Epithelial cell of prostate (primary cell): Measurements from ENCODE around the gene DUSP1.

Source experiments
- DNase-seq: peaks from one replicate; pipeline ENCODE4 v3.0.0-alpha.2; 2011; ENCODE audit warnings: low read depth, low spot score
- H3K27ac ChIP-seq: fragments of 450-650 bp; 2 replicates; pipeline ENCODE4 v1.5.1; 2017; ENCODE audit warnings: mild to moderate bottlenecking

Gene DUSP1

DNA sequence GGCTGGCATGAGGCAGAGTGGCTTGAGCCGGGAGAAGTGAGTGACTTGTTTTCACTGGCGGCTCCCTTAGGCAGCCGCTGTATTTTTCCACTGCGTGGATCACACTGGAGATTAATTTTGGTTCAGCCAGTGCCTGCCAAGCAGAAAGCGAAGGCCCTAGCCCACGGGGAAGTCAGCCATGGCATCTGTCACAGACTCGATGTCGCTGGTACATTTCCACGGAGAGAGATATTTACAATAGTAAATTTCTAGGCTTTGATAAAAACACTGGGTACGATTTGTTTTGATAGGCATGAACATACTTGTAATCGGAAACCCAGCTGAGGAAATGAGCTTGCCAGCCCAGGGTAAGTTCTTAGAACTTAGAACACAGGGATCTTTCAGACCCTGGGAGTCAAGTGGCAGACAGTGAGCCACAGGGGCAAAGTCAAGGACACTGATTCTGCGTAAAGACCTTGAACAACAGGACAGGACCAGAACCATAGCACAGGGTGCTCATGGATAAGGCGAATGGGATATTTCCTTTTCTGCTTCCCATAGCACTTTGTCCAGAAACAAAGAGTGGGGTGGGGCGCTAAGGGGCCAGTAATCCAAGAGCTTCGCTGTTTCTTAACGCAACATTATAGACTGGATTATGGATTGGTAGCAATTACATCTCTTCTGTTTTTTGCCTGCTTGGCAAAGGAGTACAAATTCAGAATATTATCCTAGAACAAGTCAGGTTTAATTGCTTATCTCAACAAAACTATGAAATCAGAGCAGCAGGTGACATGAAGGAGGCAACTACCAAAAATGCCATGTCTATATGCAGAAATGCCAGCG lies 4.5 kb downstream of the DUSP1 start:
- no peak for DNase-seq
- H3K27ac ChIP-seq = peak overlapping the region; percentile 96

DNA sequence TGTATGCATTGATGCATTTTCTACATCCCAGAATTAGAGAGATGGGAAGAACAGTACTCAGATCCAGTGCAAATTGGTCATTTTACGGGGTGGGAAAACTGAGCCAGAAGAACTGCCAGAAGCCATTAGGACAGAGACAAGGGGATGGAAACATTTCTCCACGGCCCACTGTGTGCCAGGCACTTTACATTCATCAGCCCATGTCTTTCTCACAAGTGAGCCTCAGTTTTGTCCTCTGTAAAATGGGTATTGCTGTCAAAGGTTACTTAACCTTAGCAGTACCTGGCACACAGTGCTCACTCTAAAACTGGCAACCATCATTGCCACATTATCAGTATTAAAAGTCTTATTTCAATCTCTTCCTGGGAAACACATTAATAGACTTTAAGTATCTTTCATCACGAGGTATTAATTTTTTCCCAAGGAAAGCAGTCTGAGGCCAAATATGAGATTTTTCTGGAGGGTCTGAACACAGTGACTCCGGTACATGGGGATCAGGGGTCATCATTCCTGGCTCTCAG lies 5.2 kb downstream of the DUSP1 start:
- DNase-seq = no peak
- H3K27ac ChIP-seq = peak overlapping the region; percentile 96

DNA sequence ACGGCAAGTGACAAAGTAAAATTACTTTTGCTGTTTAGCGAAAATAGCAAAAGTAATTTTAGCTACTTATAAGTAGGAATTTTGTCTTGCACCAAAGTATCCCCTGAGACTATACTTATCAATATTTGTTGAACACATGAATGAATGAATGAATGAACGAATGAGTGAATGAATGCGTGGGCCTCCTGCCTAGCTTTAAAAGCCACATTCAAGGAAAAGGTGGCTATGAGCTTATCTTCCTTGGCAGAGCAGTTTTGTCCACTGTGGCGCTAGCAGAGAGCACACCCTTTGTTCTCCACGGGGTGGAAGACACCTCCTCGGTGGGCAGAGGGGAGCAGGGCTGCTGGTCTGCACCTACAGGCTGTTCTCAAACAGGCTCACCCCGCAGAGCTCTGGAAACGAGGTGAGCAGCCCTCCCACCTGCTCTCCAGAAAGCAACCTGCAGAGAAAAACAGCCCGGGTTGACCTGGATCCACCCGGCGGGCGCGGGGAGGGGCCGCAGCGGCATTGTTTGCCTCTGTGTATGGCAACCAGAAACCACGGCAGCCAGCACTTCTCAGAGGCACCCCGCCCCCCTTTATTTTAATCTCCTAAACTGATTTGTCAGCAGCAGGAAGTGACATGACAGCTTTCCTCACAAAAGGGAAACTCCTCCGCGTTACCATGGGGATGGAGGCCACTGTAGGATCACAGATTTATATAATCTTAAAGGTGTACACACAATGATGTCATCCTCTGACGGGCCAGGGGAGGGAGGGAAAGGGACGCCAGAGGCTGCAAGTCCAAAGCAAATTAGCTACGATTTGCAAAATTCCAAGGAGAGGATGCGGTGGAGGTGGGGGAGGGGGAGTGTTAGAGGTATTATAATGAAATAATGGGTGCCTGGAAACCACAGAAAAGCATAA lies 5.9 kb downstream of the DUSP1 start:
- peak; percentile 99 for DNase-seq
- H3K27ac ChIP-seq = peak overlapping the region; percentile 96

DNA sequence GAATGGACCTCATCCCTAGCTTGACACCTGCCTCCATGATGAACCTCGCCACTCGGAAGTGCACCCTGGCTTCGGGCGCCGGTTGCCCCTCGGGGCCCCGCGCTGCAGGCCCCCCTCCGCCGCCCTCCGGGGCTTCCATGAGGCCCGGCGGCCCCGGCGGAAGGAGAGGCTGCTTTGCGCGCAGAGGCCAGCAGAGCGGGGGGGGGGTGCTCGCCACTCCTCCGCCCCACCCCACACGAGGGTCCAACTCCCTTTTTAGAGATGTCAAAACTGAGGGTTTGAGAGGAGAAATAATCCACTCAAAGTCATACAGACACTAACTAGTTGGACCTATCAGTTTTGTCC lies 7.9 kb downstream of the DUSP1 start:
- no peak for DNase-seq
- no peak overlapping the region for H3K27ac ChIP-seq

DNA sequence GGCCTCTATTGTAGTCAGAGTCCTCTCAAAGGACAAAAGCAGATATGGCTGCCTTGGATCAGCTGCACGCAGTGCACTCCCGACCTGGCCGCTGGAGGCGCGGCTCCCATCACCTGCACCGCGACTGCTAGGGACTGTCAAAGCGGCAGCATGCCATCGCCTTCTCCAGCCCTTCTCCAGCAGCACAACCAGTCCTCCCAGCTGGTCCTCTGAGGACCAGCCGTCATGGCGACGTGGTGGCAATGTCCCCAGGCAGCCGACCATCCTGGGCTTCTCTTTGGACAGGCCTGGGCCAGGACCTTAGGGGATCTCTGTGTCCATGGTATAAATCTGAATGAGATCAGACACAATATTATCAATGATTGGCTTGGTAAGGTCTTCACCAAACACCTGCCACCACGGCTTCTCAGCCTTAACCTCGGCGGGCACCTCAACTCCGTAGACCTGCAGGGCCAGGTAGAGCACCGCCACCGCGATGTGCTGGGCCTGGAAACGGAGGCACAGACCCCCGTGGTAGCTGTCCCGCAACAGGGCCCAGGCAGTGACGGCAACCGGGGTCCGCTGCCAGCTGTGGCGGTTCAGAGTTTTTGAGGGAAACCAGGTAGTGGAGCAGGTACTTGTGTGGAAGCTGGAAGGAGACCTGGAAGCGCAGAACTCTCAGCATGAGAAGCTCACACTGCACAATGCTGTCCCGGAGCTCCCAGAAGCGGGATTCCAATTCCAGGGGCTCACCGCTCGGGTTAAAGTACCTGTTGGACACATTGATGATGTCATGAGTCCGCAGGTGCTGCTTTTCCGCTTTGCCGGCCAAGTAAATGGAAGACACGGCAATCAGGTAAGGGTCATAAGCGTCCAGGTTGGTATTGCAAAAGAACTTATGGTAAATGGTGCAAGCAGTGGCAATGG lies 8.5 kb downstream of the DUSP1 start:
- no peak overlapping the region for H3K27ac ChIP-seq
- DNase-seq = no peak

DNA sequence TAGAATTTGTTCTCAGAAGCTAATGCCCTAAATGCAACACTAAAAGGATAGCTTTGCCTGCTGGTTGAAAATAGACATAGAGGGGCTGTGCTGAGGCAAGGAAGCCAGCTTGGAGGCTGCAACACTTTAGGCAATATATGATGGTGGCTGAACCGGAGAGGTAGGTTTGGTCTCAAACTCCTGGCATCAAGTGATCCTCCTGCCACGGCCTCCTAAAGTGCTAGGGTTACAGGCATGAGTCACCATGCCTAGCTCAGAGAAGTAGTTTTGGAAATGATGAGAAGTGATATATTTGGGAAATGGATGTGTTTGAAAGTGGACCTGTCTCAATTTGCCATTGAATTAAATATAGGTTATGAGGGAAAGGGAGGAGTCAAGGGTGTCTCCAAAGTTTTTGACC lies 10.0 kb downstream of the DUSP1 start:
- DNase-seq = no peak
- no peak overlapping the region for H3K27ac ChIP-seq

DNA sequence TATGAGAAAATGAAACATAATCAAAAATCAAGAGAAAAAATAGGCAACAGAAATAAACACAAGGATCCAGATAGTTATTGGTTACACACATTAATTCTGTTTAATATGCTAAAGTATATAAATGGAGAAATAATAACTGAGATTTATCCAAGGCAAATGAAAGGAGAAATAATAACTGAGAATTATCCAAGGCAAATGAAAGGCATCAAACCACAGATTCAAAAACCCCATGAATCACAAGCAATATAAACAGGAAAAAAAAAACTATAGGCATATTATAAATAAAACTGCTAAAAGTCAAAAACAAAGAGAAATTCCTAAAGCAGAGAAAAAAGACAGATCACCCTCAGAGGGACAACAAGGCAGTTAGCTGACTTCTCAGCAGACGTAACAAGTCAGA lies 10.9 kb downstream of the DUSP1 start:
- no peak overlapping the region for H3K27ac ChIP-seq
- no peak for DNase-seq

DNA sequence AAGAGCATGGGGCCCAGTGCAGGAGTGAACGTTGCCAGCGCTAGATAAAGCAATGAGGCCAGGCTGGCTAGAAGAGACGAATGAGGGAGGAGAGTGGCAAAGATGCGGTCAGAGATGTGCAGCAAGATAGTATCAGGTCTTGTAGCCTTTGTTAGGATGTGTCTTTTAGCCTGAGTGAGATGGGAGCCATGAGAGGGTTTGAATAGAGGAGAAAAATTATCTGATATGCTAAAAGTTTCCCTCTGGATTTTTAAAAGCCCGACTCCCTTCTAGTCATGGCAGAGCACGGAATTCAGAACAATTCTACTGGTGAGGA lies 12.2 kb downstream of the DUSP1 start:
- no peak overlapping the region for H3K27ac ChIP-seq
- no peak for DNase-seq

DNA sequence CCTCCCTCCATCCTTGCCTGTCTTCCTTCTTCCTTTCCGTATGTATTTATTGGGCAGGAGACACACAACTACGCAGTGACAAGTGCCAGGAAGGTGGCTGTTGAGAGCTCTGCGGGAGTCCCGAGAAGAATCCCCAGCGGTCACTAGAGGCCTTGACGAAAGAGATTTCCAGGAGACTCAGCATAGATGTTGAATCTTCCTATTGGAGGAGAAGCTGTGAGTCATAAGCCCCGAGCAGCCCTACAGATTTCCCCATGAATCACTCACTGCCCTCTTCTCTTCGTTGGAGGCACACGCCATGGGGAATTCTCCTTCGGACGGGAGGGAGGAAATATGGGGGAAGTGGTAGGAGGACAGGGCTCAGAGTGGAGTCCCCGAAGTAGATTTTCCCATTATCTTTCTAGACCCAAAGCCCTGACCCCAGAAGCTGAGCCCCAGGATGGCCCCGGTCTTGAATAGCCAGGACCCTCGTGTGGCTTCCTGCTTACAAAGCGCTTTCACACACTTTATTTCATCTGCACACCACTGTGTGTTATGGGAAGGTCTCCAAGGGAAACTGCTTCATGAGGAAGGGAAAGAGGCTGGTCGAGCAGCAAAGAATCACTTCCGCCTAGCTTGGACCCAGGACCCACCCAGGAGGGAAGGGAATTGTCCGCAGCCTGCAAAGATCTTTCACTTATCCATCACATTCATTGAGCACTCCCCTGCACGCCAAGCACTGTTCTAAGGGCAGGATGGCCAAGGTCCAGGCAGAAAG lies 12.7 kb downstream of the DUSP1 start:
- no peak overlapping the region for H3K27ac ChIP-seq
- DNase-seq = no peak

DNA sequence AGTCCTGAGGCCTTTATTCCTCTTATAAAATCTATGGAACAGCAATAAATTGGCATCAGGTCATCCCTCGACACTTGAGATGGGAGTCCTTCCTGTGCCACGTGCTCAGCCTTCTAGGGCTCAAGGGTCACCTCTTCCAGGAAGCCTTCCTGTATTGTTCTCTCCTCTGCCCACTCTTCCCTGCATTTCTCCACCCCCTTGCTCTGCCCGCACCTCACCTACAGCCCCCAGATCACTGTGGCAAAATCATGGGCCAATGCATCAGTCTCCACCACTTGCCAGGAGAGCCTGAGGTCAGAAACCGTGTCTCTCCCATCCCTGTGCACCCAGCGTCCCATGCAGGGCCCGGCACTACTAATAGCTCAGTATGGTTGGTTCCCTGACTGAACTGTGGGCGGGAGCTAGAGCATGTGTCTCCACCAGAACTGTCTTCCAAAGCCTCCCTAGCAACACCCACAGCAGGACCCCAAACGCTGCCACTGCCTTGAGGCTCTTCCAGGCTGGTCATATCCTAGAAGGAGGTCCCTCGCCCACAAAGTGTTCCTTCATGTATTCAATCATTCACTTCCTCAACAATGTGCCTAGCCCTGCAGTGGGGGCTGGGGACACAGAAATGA lies 13.5 kb downstream of the DUSP1 start:
- H3K27ac ChIP-seq = no peak overlapping the region
- no peak for DNase-seq

DNA sequence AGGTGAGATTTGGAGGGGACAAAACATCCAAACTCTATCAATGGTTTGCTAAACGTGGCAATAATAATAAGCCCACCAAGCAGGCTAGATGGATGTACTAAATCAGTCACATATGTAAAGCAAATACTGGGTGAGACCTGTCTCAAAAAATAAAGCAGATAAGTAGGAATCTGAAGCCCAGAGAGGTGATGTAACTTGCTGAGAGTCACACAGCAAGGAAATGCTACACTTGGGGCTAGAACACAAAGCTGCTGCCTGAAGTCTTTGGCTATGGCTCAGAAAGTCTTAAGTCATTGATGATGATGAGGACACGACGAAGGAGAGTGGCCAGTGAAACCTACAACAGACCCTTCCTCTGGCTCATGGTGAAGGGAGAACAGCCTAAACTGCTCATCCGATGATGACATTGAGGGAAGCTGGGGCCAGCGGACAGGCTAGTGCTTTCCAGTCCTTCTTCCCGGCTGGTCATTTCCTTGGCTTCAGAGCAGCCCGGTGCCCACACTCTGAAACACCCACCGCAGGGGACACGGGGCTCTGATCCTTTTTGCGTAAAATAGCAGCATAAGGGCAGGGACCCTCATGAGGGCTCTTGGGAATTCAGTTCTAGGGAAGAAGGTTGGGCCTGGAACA lies 14.1 kb downstream of the DUSP1 start:
- DNase-seq = no peak

DNA sequence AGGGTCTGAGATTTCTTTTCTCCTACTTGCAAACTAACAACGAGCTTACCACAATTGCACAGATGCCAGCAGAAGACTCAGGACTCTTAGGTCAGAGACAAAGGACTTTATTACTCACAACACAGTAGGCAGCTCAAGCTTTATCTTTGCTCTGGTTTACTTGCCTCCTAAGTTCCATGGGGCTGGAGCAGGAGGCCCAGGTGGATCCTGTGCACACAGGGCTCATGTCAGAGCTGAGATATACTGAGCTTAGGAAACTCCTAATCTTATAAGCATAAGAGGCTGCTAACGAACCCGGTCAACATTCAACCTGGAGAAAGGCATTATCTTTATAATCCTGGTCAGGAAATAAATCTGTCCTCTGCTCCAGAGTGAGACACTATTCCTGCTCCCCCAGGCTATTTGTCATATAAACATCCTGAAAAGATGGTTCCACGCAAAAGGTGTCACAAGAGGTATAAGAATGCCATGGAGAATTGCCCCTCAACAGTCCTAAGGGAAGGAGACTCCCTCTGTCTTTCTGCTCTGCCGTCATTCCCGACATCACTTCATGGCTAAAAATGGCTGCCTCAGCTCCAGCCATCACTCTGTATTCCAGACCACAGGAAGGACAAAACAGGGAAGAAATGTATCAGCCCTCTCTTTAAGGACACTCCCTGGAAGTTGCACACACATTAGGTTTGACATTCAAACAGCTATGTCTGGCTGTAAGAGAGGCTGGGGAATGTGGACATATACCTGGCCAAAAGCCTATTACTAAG lies 16.2 kb downstream of the DUSP1 start:
- no peak for DNase-seq

More for the DNA sequence above, 14.1 kb downstream of the DUSP1 start:
- no peak overlapping the region for H3K27ac ChIP-seq

DNA sequence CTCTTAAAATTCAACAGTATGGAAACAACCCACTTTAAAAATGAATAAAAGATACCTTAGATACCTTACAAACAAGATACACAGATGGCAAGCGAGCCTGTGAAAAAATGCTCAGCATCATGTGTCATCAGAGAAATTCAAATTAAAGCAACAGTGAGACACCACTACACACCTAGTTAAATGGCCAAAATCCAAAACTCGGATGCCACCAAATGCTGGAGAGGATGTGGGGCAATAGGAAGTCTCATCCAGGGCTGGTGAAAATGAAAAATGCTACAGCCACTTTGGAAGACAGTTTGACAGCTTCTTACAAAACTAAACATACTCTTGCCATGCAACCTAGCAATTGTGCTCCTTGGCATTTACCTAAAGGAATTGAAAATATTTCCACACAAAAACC lies 17.9 kb downstream of the DUSP1 start:
- H3K27ac ChIP-seq = no peak overlapping the region
- no peak for DNase-seq

More for the DNA sequence above, 16.2 kb downstream of the DUSP1 start:
- no peak overlapping the region for H3K27ac ChIP-seq

DNA sequence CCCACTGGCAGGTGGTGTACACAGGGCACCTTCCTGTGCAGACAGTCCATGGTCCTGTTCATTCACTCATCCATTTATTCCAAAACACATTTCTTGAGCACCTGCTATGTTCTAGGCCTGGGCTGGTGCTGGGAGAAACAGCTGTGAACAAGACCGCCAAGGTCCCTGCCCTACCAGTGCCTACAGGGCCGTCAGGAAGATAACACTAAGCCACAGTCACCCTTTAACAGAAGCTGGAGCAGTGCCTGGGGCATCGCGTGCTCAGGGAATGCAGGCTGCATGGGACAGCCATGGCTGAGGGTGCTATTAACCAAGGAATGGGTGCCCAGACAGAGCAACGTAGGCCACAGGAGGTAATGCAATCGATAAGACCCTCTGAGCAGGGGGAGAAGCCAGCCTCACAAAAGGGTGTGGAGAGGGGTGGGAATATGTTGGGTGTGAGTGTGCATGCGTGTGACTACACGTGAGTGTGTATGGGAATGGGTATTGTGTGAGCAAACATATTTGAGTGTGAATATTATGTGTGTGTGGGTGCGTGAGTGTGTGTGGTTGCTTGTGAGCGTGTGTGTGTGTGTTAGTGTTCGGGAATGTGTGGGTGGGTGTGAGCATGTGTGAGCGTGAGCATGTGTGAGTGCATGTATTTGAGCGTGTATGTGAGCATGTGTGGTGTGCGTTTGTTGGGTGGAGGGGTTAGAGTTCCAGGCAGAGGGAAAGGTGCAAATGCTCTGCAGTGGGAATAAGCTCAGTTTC lies 19.1 kb downstream of the DUSP1 start:
- DNase-seq = no peak
- no peak overlapping the region for H3K27ac ChIP-seq

DNA sequence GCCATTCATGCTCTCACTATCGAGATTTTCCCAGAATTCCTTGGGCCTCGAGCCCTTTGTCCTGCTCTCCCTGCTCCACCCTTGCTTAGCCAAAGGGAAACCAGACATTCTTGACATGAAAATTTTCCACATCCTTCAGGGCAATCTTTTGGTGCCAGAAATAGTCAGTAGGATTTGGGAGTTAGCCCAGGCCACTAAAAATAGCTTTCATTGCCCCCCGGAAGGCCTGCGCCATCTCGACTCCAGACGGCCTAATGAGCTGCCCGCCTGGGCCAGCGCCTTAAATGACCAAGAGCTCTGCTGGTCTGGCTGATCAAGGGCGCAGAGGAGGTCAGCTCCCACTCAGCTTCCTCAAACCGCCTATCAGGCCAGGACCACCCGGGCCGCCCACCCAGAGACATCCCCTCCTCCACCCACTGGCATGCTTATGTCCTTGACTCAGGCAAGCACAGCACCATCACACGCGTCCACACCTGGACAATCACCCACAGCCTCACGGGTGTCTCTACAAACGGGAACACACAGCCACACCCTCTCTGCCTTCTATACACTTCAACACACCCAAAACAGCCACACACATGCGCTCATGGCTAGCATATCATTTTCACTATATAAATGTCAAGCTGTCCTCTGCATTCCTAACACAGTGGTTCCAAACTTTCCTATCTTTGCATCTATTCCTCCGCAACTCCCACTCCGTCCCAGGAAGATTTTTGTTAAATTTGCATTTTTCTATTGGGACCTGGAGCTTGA lies 20.9 kb downstream of the DUSP1 start:
- H3K27ac ChIP-seq = no peak overlapping the region
- no peak for DNase-seq

DNA sequence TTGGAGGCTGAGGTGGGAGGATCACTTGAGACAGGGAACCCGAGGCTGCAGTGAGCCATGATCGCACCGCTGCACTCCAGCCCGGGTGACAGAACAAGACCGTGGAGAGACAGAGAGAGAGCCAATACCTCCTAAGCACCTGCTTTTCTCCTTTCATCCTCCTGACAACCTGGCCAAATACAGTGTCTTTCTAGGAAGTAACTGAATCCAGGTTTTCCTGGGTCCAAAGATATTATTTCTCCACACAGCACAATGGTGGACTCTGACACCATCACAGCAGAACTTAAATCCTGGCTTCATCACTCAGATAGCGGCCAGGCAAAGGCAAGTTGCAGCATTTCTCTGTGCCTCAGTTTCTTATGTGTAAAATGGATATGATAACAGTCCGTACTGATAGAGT lies 21.9 kb downstream of the DUSP1 start:
- no peak overlapping the region for H3K27ac ChIP-seq
- DNase-seq = no peak

DNA sequence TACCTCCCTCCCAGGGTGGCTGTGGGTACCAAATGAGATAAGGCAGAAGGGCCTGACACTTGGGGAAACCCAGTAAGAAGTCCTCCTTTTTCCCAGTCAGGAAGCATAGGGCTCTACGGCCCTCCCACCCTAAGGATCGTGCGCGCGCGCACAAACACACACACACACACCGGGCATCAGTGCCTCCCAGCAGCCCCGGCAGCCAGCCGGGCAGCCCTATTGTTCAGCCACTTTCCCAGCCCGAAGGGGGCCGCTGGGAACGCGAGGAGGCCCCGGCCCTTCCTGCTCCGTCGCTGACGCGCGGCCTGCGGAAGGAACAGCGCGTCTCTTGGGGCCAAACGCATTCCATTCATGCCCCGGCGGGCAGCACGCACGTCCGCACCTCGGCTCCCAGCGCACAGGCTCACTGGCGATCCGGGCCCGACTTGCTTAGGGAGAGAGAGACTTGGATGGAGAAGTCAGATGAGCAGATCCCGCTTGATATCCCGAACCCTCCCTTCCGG lies 22.6 kb downstream of the DUSP1 start:
- no peak overlapping the region for H3K27ac ChIP-seq
- no peak for DNase-seq
